HEK293T (cell line): ENCODE data around the gene TBC1D14.

ENCODE experiments used
- CTCF ChIA-PET: fragments of 350-600 bp; formaldehyde crosslinking; extraction: SDS; loops from one replicate; lab custom pipeline; 2021; ENCODE audit warnings: antibody characterized with exemption, inconsistent platforms; lab: Yijun Ruan, JAX
- POLR2A ChIA-PET: fragments of 350-600 bp; formaldehyde crosslinking; extraction: SDS; loops from one replicate; lab custom pipeline; 2020; ENCODE audit warnings: antibody characterized with exemption, inconsistent platforms; lab: Yijun Ruan, JAX
- DNase-seq: peaks from one replicate; pipeline ENCODE4 v3.0.0; 2012; ENCODE audit warnings: mixed read lengths; ENCODE audit errors: extremely low spot score
- ARNT ChIP-seq: fragments of 450-650 bp; IDR thresholded peaks from 2 replicates; pipeline ENCODE4 v1.6.1; 2017; ENCODE audit warnings: mild to moderate bottlenecking
- BHLHE40 ChIP-seq: fragments of 450-650 bp; IDR thresholded peaks from 2 replicates; pipeline ENCODE4 v1.6.1; 2016; ENCODE audit warnings: mild to moderate bottlenecking, moderate library complexity, borderline replicate concordance
- CTBP1 ChIP-seq: fragments of 450-650 bp; IDR thresholded peaks from 2 replicates; pipeline ENCODE4 v1.6.1; 2016; ENCODE audit warnings: borderline replicate concordance
- ELF4 ChIP-seq: fragments of 450-650 bp; IDR thresholded peaks from 2 replicates; pipeline ENCODE4 v1.6.1; 2017; ENCODE audit warnings: antibody characterized with exemption
- FOXA1 ChIP-seq: fragments of 450-650 bp; IDR thresholded peaks from 2 replicates; pipeline ENCODE4 v1.6.1; 2016; ENCODE audit warnings: mild to moderate bottlenecking
- FOXK2 ChIP-seq: fragments of 450-650 bp; IDR thresholded peaks from 2 replicates; pipeline ENCODE4 v1.6.1; 2016; ENCODE audit warnings: mild to moderate bottlenecking
- FOXM1 ChIP-seq: fragments of 450-650 bp; IDR thresholded peaks from 2 replicates; pipeline ENCODE4 v1.6.1; 2017; ENCODE audit warnings: mild to moderate bottlenecking, borderline replicate concordance
- HDGF ChIP-seq: fragments of 450-650 bp; IDR thresholded peaks from 2 replicates; pipeline ENCODE4 v1.6.1; 2017; ENCODE audit warnings: antibody characterized with exemption, borderline replicate concordance
- L3MBTL2 ChIP-seq: fragments of 450-650 bp; conservative IDR thresholded peaks from 2 replicates; pipeline ENCODE4 v1.6.1; 2016; ENCODE audit warnings: mild to moderate bottlenecking
- LEF1 ChIP-seq: fragments of 450-650 bp; IDR thresholded peaks from 2 replicates; pipeline ENCODE4 v1.6.1; 2017; ENCODE audit warnings: mild to moderate bottlenecking, borderline replicate concordance
- NFRKB ChIP-seq: fragments of 450-650 bp; IDR thresholded peaks from 2 replicates; pipeline ENCODE4 v1.6.1; 2016; ENCODE audit warnings: mild to moderate bottlenecking, moderate library complexity
- PKNOX1 ChIP-seq: fragments of 450-650 bp; IDR thresholded peaks from 2 replicates; pipeline ENCODE4 v1.6.1; 2016
- SP1 ChIP-seq: fragments of 450-650 bp; IDR thresholded peaks from 2 replicates; pipeline ENCODE4 v1.6.1; 2017
- SUZ12 ChIP-seq: fragments of 450-650 bp; IDR thresholded peaks from 2 replicates; pipeline ENCODE4 v1.6.1; 2016; ENCODE audit warnings: mild to moderate bottlenecking
- TARDBP ChIP-seq: fragments of 450-650 bp; IDR thresholded peaks from 2 replicates; pipeline ENCODE4 v1.6.1; 2016
- ZNF384 ChIP-seq: fragments of 450-650 bp; IDR thresholded peaks from 2 replicates; pipeline ENCODE4 v1.6.1; 2016

TBC1D14 gene

GRCh38 chr4:7046971-7047370 lies 137.3 kb downstream of the TBC1D14 start:
- ChIA-PET POLR2A (interaction anchor here (7.8 kb wide), 1 partner anchor 21 kb away, joined by 67 read pairs; the partner anchor contains the start of gene GRPEL1), CTCF (no interaction called here)
- no peak for DNase-seq
- TF ChIP-seq FOXK2 (no peak), ELF4 (no peak), TARDBP (no peak), BHLHE40 (no peak), NFRKB (no peak), HDGF (no peak), ZNF384 (no peak), SUZ12 (no peak), CTBP1 (no peak), FOXM1 (no peak), LEF1 (no peak), L3MBTL2 (no peak), ARNT (no peak), FOXA1 (no peak), PKNOX1 (no peak), SP1 (no peak)

- no peak for TF ChIP-seq SUZ12
- TF ChIP-seq FOXK2: no peak
- TF ChIP-seq CTBP1: no peak
- no peak for TF ChIP-seq LEF1
- TF ChIP-seq TARDBP: no peak
- no peak for TF ChIP-seq HDGF
- TF ChIP-seq ARNT: no peak
- no peak for TF ChIP-seq ELF4
- TF ChIP-seq L3MBTL2: no peak
- TF ChIP-seq ZNF384: no peak
- no peak for TF ChIP-seq FOXM1
- no peak for TF ChIP-seq PKNOX1
- TF ChIP-seq NFRKB: no peak
- no peak for TF ChIP-seq FOXA1
- TF ChIP-seq BHLHE40: no peak
- TF ChIP-seq SP1: no peak
- ChIA-PET POLR2A (no interaction called here), CTCF (no interaction called here)
- DNase-seq: no peak
Measured at GRCh38 chr4:7048642-7049041, 139.0 kb downstream of the TBC1D14 start.

- POLR2A ChIA-PET: interaction anchor here (1.4 to 2.6 kb wide), 2 partner anchors 19 to 140 kb away, joined by 3 to 12 read pairs; partner anchors contain the start of gene GRPEL1
- TF ChIP-seq FOXA1 (no peak), LEF1 (no peak), CTBP1 (no peak), L3MBTL2 (no peak), ARNT (no peak), ZNF384 (no peak), FOXM1 (no peak), SP1 (no peak), BHLHE40 (no peak), TARDBP (no peak), FOXK2 (no peak), NFRKB (no peak), HDGF (no peak), PKNOX1 (no peak), SUZ12 (no peak)
- CTCF ChIA-PET: no interaction called here
- DNase-seq: no peak
Measured at GRCh38 chr4:7049295-7049694, 139.7 kb downstream of the TBC1D14 start.

- ChIA-PET POLR2A (interaction anchor here (1.4 to 2.6 kb wide), 2 partner anchors 18 to 141 kb away, joined by 3 to 12 read pairs; partner anchors contain the start of gene GRPEL1), CTCF (no interaction called here)
- no peak for DNase-seq
- TF ChIP-seq FOXA1: no peak
Measured at GRCh38 chr4:7049739-7050138, 140.1 kb downstream of the TBC1D14 start.

GRCh38 chr4:7050481-7051143 lies 141.0 kb downstream of the TBC1D14 start:
- ChIA-PET CTCF (no interaction called here), POLR2A (interaction anchor here (0.6 to 2.6 kb wide), 3 partner anchors 17 to 500 kb away, joined by 3 to 12 read pairs (median 4); partner anchors contain the start of gene GRPEL1)
- no peak for DNase-seq
- no peak for TF ChIP-seq FOXK2
- TF ChIP-seq BHLHE40: no peak
- TF ChIP-seq NFRKB: no peak
- no peak for TF ChIP-seq PKNOX1
- no peak for TF ChIP-seq SUZ12
- TF ChIP-seq L3MBTL2: no peak

GRCh38 chr4:7051144-7051495 lies 141.5 kb downstream of the TBC1D14 start:
- POLR2A ChIA-PET: interaction anchor here (0.6 to 2.6 kb wide), 2 partner anchors 17 to 500 kb away, joined by 4 to 12 read pairs; partner anchors contain the start of gene GRPEL1
- no peak for DNase-seq
- TF ChIP-seq LEF1 (no peak), SUZ12 (no peak), NFRKB (no peak), FOXA1 (no peak), CTBP1 (no peak), ZNF384 (no peak)
- CTCF ChIA-PET: no interaction called here
